Fibroblast of lung (primary cell): ENCODE data around the gene KLF16. TPM values are rescaled to one million over a fixed set of nuclear protein-coding genes. Genes with fewer than 3 reads are reported as not detected.

Experiments
- DNase-seq, 2 donors: peaks; one replicate each; pipeline versions ENCODE4 v3.0.0 to v3.0.0-alpha.2; 2010; ENCODE audit warnings: low read depth in 2 of 2
- H2AFZ ChIP-seq: 2 replicates; pipeline ENCODE4 v1.5.1; 2012; ENCODE audit warnings: low read length, control low read depth, inconsistent platforms
- H3K27ac ChIP-seq: 2 replicates; pipeline ENCODE4 v1.5.1; 2011; ENCODE audit warnings: low read length, control low read depth; ENCODE audit not compliant: insufficient read depth
- H3K27me3 ChIP-seq: 2 replicates; pipeline ENCODE4 v1.5.1; 2011; ENCODE audit warnings: mild to moderate bottlenecking, low read length; ENCODE audit not compliant: control insufficient read depth, insufficient read depth
- H3K36me3 ChIP-seq: 2 replicates; pipeline ENCODE4 v1.5.1; 2011; ENCODE audit warnings: low read length; ENCODE audit not compliant: control insufficient read depth, insufficient read depth
- H3K4me1 ChIP-seq: 2 replicates; pipeline ENCODE4 v1.5.1; 2011; ENCODE audit warnings: low read length; ENCODE audit not compliant: control insufficient read depth, insufficient read depth; ENCODE audit errors: extremely low read depth
- H3K4me2 ChIP-seq: 2 replicates; pipeline ENCODE4 v1.5.1; 2011; ENCODE audit warnings: low read length, control low read depth; ENCODE audit not compliant: insufficient read depth; ENCODE audit errors: extremely low read depth
- H3K4me3 ChIP-seq, 4 experiments: fragments of 200-600 bp in 1 of 4; sonication (generic) in 1 of 4; replicated peaks in 1 of 4; 2 replicates each; pipeline ENCODE4 v1.5.1; 2011 to 2016; ENCODE audit warnings: low read length in 4 of 4, low read depth in 3 of 4, mild to moderate bottlenecking in 3 of 4, control low read depth in 2 of 4, inconsistent platforms in 1 of 4, mixed read lengths in 1 of 4; ENCODE audit not compliant: insufficient read depth in 1 of 4; ENCODE audit errors: control extremely low read depth in 1 of 4
- H3K79me2 ChIP-seq: 2 replicates; pipeline ENCODE4 v1.5.1; 2012; ENCODE audit warnings: mild to moderate bottlenecking, low read length, inconsistent platforms; ENCODE audit not compliant: control insufficient read depth, insufficient read depth
- H3K9ac ChIP-seq: 2 replicates; pipeline ENCODE4 v1.5.1; 2011; ENCODE audit warnings: mild to moderate bottlenecking, low read length, control low read depth; ENCODE audit not compliant: insufficient read depth
- H3K9me3 ChIP-seq: 2 replicates; pipeline ENCODE4 v1.5.1; 2012; ENCODE audit warnings: low read depth, low read length; ENCODE audit not compliant: control insufficient read depth, insufficient read depth
- H4K20me1 ChIP-seq: 2 replicates; pipeline ENCODE4 v1.5.1; 2011; ENCODE audit warnings: low read length; ENCODE audit not compliant: control insufficient read depth, insufficient read depth; ENCODE audit errors: extremely low read depth
- CTCF ChIP-seq, 2 donors: IDR thresholded peaks in 1 of 2; conservative IDR thresholded peaks in 1 of 2; 1 replicate in 1 of 2; 2 replicates in 1 of 2; pipeline ENCODE4 v1.5.1; 2011 to 2012; ENCODE audit warnings: low read length in 2 of 2, control low read depth in 1 of 2, inconsistent platforms in 1 of 2, low read depth in 1 of 2, mild to moderate bottlenecking in 1 of 2
- EZH2 ChIP-seq: IDR thresholded peaks from 2 replicates; pipeline ENCODE4 v1.5.1; 2012; ENCODE audit warnings: low read length, control low read depth, mild to moderate bottlenecking; ENCODE audit errors: missing control alignments
- polyA plus RNA-seq, 2 donors: library from polyadenylated mRNA; depleted of rRNA in 1 of 2; stranded (reverse) in 1 of 2; unstranded in 1 of 2; fragments of >200 nt; gene quantifications; 2 replicates each; pipeline ENCODE4 v1.2.1, GENCODE V29; 2011 to 2012; ENCODE audit warnings: missing spikeins in 1 of 2
- total RNA-seq: library from RNA; depleted of rRNA; stranded (reverse); fragments of >200 nt; gene quantifications from 2 replicates; pipeline ENCODE4 v1.2.1, GENCODE V29; 2014

The KLF16 gene
- total and polyA plus RNA-seq, 2 donors (not counting 1 experiment from before 2014, with no cell fraction given): 4.2 to 6.9 TPM

- Histone ChIP-seq H3K4me3 (peak overlapping the region; percentile 81 to 91 (median 86)), H4K20me1 (no peaks in the 10 kb centered on the region), H3K36me3 (peaks cover 9% of the 10 kb centered on the region), H3K9me3 (no peaks in the 10 kb centered on the region), H3K4me2 (peak overlapping the region; percentile 97), H3K27ac (peak overlapping the region; percentile 95), H3K4me1 (peaks cover 10% of the 10 kb centered on the region), H2AFZ (no peak overlapping the region), H3K27me3 (no peaks in the 10 kb centered on the region), H3K9ac (peak overlapping the region; percentile 100), H3K79me2 (peaks cover 57% of the 10 kb centered on the region)
- no peak for TF ChIP-seq EZH2
- TF ChIP-seq CTCF (conservative IDR thresholded peaks at IDR 0.05 in 1 of 2, IDR thresholded peaks at IDR 0.05 in 1 of 2; ENCODE audit: low read depth in 1 of 2, low read length in 2 of 2): no peak
- DNase-seq: peak in 1 of 2 donors; percentile 50
Observed at GRCh38 chr19:1847348-1847683, 16.1 kb downstream of the KLF16 start.

- peaks cover 62% of the 10 kb centered on the region for H3K79me2 ChIP-seq
- no peak for DNase-seq
- H3K36me3 ChIP-seq: peaks cover 9% of the 10 kb centered on the region
- peaks cover 5% of the 10 kb centered on the region for H3K4me1 ChIP-seq
- H3K4me3 ChIP-seq: peak overlapping the region; percentile 81 to 91 (median 86)
- no peaks in the 10 kb centered on the region for H3K9me3 ChIP-seq
- TF ChIP-seq EZH2: no peak
- TF ChIP-seq CTCF (conservative IDR thresholded peaks at IDR 0.05 in 1 of 2, IDR thresholded peaks at IDR 0.05 in 1 of 2; ENCODE audit: low read depth in 1 of 2, low read length in 2 of 2): no peak
- no peaks in the 10 kb centered on the region for H3K27me3 ChIP-seq
- peak overlapping the region; percentile 26 for H3K9ac ChIP-seq
- peak overlapping the region; percentile 97 for H3K4me2 ChIP-seq
- H3K27ac ChIP-seq: peak overlapping the region; percentile 95
- H2AFZ ChIP-seq: no peak overlapping the region
- no peaks in the 10 kb centered on the region for H4K20me1 ChIP-seq
Observed at GRCh38 chr19:1846517-1847204, 16.7 kb downstream of the KLF16 start.

GRCh38 chr19:1845642-1846041 lies 17.7 kb downstream of the KLF16 start:
- H3K79me2 ChIP-seq: peaks cover 72% of the 10 kb centered on the region
- TF ChIP-seq CTCF (conservative IDR thresholded peaks at IDR 0.05 in 1 of 2, IDR thresholded peaks at IDR 0.05 in 1 of 2; ENCODE audit: low read depth in 1 of 2, low read length in 2 of 2) (no peak), EZH2 (no peak)
- H3K9ac ChIP-seq: no peak overlapping the region
- H4K20me1 ChIP-seq: no peaks in the 10 kb centered on the region
- H3K4me3 ChIP-seq: no peak overlapping the region
- H3K27me3 ChIP-seq: no peaks in the 10 kb centered on the region
- no peak overlapping the region for H3K4me2 ChIP-seq
- H3K36me3 ChIP-seq: peaks cover 9% of the 10 kb centered on the region
- H3K4me1 ChIP-seq: peaks cover 5% of the 10 kb centered on the region
- DNase-seq: no peak
- H2AFZ ChIP-seq: no peak overlapping the region
- H3K9me3 ChIP-seq: no peaks in the 10 kb centered on the region
- H3K27ac ChIP-seq: no peak overlapping the region
